Body of pancreas (tissue), 4 donors: ENCODE data around the gene NEMP2. TPM values are rescaled to one million over a fixed set of nuclear protein-coding genes. Genes with fewer than 3 reads are reported as not detected.

Experiments
- ATAC-seq: fragments of 150-250 bp; one replicate; pipeline ENCODE4 v1.9.1; 2016
- DNase-seq, 4 donors: peaks; one replicate each; pipeline ENCODE4 v3.0.0-alpha.2; 2019
- H3K27ac ChIP-seq, 4 donors: fragments of 200-600 bp; sonication (generic); 1 replicate in 3 of 4; 2 replicates in 1 of 4; pipeline versions ENCODE4 v1.5.1 to v1.6.1; 2016 to 2019; ENCODE audit warnings: mild to moderate bottlenecking in 1 of 4, mixed read lengths in 1 of 4, moderate library complexity in 1 of 4
- H3K27me3 ChIP-seq, 2 donors: fragments of 200-600 bp; sonication (generic); one replicate each; pipeline ENCODE4 v1.6.0; 2016; ENCODE audit warnings: mild to moderate bottlenecking in 1 of 2
- H3K36me3 ChIP-seq, 2 donors: fragments of 200-600 bp; sonication (generic); replicated peaks in 1 of 2; 2 replicates each; pipeline ENCODE4 v1.5.1; 2016; ENCODE audit warnings: low read depth in 2 of 2; ENCODE audit not compliant: insufficient read depth in 1 of 2
- H3K4me1 ChIP-seq: fragments of 200-600 bp; sonication (generic); one replicate; pipeline ENCODE4 v1.6.0; 2016
- H3K4me3 ChIP-seq, 2 donors: fragments of 200-600 bp; sonication (generic); 1 replicate in 1 of 2; 2 replicates in 1 of 2; pipeline ENCODE4 v1.5.1; 2016 to 2019
- H3K9me3 ChIP-seq, 3 donors: fragments of 200-600 bp; sonication (generic); 1 replicate in 2 of 3; 2 replicates in 1 of 3; pipeline ENCODE4 v1.5.1; 2016
- CTCF ChIP-seq, 7 experiments: fragments of 450-650 bp in 4 of 7; fragments of 200-600 bp in 3 of 7; sonication (generic) in 3 of 7; IDR thresholded peaks; one replicate each; pipeline ENCODE4 v1.5.1; 2016 to 2019; ENCODE audit warnings: antibody characterized with exemption in 7 of 7
- POLR2A ChIP-seq, 3 donors: fragments of 450-650 bp; IDR thresholded peaks; one replicate each; pipeline ENCODE4 v1.6.1; 2016; ENCODE audit warnings: antibody characterized with exemption in 3 of 3, mild to moderate bottlenecking in 2 of 3
- WGBS, 2 donors: methylation state at CpG; one replicate each; pipeline ENCODE4 v1.1.5; 2017; 5-methylcytosine and 5-hydroxymethylcytosine counted together
- intact Hi-C: fragments of 100-400 bp; cut with DNase I; formaldehyde crosslinking; loops from one replicate; pipeline ENCODE4 v1.15.1; 2023
- total RNA-seq, 2 donors: library from RNA; depleted of rRNA; stranded (reverse); fragments of >200 nt; gene quantifications; one replicate each; pipeline ENCODE4 v1.1.0, GENCODE V29; 2016

The NEMP2 gene
- total RNA-seq, 2 donors from 2014 or later = 3.0 to 3.9 TPM

DNA sequence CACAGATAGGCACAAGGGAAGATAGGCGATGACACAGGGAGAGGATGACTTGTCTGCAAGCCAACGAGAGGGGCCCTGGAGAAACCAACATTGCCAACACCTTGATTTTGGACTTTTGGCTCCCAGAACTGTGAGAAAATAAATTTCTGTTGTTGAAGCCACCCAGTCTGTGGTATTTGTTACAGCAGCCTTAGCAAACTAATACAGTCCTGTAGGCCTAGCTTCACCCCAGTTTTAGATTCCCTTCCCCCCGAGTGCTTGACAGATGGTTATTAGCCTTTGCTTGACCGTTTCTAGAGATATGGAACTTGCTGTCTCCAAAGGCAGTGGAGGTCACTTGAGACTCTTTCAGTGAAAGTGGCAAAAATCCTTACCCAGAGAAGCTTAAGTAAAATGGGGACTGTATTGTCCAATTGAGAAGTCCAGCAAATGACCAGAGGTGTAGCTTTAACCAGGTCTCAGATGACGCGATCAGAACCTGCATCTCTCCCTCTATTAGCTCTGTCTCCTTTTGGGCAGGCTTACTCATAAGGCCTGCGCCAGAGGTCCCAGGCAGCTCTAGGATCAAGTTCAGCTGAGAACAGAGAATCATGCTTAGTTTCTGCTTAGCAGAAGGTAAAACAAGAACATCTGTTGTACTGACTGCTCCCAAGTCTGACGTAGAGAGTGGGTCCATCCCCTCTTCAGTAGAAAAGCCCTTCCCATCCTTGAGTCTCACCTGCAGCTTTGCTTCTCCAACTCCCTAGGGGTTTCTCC lies 76.0 kb downstream of the NEMP2 start:
- intact Hi-C loops = no loop called here
- Histone ChIP-seq H3K9me3 (no peaks in the 10 kb centered on the region), H3K27ac (no peak overlapping the region), H3K4me1 (no peaks in the 10 kb centered on the region), H3K36me3 (no peaks in the 10 kb centered on the region), H3K27me3 (no peaks in the 10 kb centered on the region), H3K4me3 (no peak overlapping the region)
- 81 to 95% methylated on average over 8 of the region's 8 CpGs for WGBS, 2 donors
- ATAC-seq (no peak), DNase-seq (no peak)
- no peak for TF ChIP-seq POLR2A (IDR thresholded peaks at IDR 0.05)
- TF ChIP-seq CTCF (IDR thresholded peaks at IDR 0.05) = no peak

GRCh38 chr2:190457256-190457655 lies 77.3 kb downstream of the NEMP2 start:
- Histone ChIP-seq H3K9me3 (no peaks in the 10 kb centered on the region), H3K4me1 (no peaks in the 10 kb centered on the region), H3K36me3 (no peaks in the 10 kb centered on the region), H3K27me3 (no peaks in the 10 kb centered on the region), H3K27ac (no peak overlapping the region), H3K4me3 (no peak overlapping the region)
- intact Hi-C loops = no loop called here
- ATAC-seq (no peak), DNase-seq (no peak)
- WGBS, 2 donors = 89 to 93% methylated on average over 2 of the region's 2 CpGs
- TF ChIP-seq POLR2A (IDR thresholded peaks at IDR 0.05) (no peak), CTCF (IDR thresholded peaks at IDR 0.05) (no peak)

GRCh38 chr2:190456833-190457232 lies 77.7 kb downstream of the NEMP2 start:
- no peak overlapping the region for H3K27ac ChIP-seq
- H3K27me3 ChIP-seq = no peaks in the 10 kb centered on the region
- H3K4me1 ChIP-seq = no peaks in the 10 kb centered on the region
- no peak for ATAC-seq
- WGBS, 2 donors = 75 to 90% methylated on average over 7 of the region's 7 CpGs
- intact Hi-C loops = no loop called here
- no peaks in the 10 kb centered on the region for H3K9me3 ChIP-seq
- no peaks in the 10 kb centered on the region for H3K36me3 ChIP-seq
- TF ChIP-seq CTCF (IDR thresholded peaks at IDR 0.05) = no peak
- TF ChIP-seq POLR2A (IDR thresholded peaks at IDR 0.05) = no peak
- H3K4me3 ChIP-seq = no peak overlapping the region
- DNase-seq = no peak

GRCh38 chr2:190455358-190456095 lies 79.0 kb downstream of the NEMP2 start:
- Histone ChIP-seq H3K4me3 (no peak overlapping the region), H3K36me3 (no peaks in the 10 kb centered on the region), H3K27me3 (no peaks in the 10 kb centered on the region), H3K4me1 (no peaks in the 10 kb centered on the region), H3K9me3 (no peaks in the 10 kb centered on the region), H3K27ac (no peak overlapping the region)
- intact Hi-C loops = no loop called here
- WGBS, 2 donors = 89 to 93% methylated on average over 7 of the region's 7 CpGs
- no peak for ATAC-seq
- TF ChIP-seq CTCF (IDR thresholded peaks at IDR 0.05) (no peak), POLR2A (IDR thresholded peaks at IDR 0.05) (no peak)
- DNase-seq = no peak
